Measurements from ENCODE around the gene HORMAD2. TPM values are rescaled to one million over a fixed set of nuclear protein-coding genes. Genes with fewer than 3 reads are reported as not detected.

The HORMAD2 gene
- total RNA-seq, 4 donors from 2014 or later = not detected

DNA sequence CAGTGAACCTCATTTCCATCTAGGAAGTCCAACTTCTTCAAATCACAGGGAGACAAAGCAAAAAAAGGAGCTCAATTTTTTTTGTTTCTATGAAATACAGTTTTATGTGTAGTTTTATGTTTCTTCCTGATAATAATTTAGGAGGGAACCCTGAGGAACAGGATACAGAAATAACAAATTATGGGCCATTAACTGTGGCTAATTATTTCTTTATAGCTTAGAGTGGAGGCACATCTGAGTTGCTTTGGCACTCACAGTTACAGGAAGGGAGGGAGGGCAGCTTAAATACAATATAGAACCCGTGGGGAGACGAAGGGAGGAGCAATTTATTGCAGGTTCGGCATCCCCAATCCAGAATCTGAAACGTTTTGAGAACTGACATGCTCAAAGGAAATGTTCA lies 37.1 kb upstream of the HORMAD2 start:
- DNase-seq (ENCODE audit: low spot score in 2 of 2) = no peak
- intact Hi-C loops (cut with DNase I; ENCODE audit: low total_unique reads) = no loop called here
- TF ChIP-seq POLR2A (IDR thresholded peaks at IDR 0.05) = no peak
- TF ChIP-seq, protein P1, sequence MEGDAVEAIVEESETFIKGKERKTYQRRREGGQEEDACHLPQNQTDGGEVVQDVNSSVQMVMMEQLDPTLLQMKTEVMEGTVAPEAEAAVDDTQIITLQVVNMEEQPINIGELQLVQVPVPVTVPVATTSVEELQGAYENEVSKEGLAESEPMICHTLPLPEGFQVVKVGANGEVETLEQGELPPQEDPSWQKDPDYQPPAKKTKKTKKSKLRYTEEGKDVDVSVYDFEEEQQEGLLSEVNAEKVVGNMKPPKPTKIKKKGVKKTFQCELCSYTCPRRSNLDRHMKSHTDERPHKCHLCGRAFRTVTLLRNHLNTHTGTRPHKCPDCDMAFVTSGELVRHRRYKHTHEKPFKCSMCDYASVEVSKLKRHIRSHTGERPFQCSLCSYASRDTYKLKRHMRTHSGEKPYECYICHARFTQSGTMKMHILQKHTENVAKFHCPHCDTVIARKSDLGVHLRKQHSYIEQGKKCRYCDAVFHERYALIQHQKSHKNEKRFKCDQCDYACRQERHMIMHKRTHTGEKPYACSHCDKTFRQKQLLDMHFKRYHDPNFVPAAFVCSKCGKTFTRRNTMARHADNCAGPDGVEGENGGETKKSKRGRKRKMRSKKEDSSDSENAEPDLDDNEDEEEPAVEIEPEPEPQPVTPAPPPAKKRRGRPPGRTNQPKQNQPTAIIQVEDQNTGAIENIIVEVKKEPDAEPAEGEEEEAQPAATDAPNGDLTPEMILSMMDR (IDR thresholded peaks at IDR 0.05) = no peak
- WGBS, 2 donors = 44 to 61% methylated on average over 4 of the region's 4 CpGs
- no peak overlapping the region for H3K4me3 ChIP-seq (ENCODE audit: low read depth, poor library complexity, severe bottlenecking)

DNA sequence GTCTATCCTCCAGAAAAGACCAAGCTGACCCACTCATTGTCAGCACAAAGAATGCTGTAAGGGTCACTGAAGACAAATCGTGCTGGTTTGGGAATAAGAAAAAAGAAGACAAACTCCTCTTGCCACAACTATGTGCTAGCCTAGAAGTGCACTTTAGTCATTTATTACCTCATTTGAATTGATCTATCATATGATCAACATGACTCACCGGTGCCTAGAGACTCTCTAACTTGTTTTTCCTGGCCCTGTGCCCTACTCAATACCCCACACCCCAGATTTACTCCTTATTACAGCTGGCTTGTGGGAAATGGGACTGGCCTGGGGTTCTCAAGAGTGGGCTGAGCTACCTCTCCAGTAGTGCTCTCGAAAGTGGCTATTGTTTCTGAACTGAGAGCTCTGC lies 35.9 kb upstream of the HORMAD2 start:
- DNase-seq (ENCODE audit: low spot score in 2 of 2) = peak in 1 of 2 donors; percentile 86
- no peak overlapping the region for H3K4me3 ChIP-seq (ENCODE audit: low read depth, poor library complexity, severe bottlenecking)
- intact Hi-C loops (cut with DNase I; ENCODE audit: low total_unique reads) = no loop called here
- TF ChIP-seq POLR2A (IDR thresholded peaks at IDR 0.05) = no peak
- TF ChIP-seq, protein P1 (IDR thresholded peaks at IDR 0.05) = no peak
- 12 to 17% methylated on average over 3 of the region's 3 CpGs for WGBS, 2 donors

DNA sequence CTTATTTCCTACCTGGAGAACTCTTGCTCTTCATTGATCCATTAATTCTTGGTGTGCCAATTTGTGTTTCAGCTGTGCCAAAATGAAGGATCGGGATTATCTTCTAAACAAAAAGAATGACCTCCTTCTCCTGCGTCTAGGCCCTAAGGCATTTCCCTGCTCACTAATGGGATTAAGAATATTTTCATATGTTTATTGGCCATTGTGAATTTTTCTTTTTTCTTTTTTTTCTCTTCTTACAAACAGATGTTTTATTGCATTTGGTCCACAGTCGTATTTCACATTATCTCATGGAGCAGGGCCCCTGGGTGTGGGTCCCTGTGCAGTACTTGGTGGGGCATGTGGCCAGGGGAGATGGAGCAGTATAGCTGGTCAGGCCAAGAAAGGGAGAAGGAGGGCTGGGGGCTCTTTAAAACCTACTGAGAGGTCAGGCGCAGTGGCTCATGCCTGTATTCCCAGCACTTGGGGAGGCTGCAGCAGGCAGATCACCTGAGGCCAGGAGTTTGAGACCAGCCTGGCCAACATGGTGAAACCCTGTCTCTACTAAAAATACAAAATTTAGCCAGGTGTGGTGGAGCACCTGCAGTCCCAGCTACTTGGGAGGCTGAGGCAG lies 35.3 kb upstream of the HORMAD2 start:
- no peak overlapping the region for H3K4me3 ChIP-seq (ENCODE audit: low read depth, poor library complexity, severe bottlenecking)
- 60 to 63% methylated on average over 4 of the region's 4 CpGs for WGBS, 2 donors
- DNase-seq (ENCODE audit: low spot score in 2 of 2) = peak in 1 of 2 donors; percentile 31
- intact Hi-C loops (cut with DNase I; ENCODE audit: low total_unique reads) = no loop called here
- TF ChIP-seq POLR2A (IDR thresholded peaks at IDR 0.05) = no peak
- TF ChIP-seq, protein P1 (IDR thresholded peaks at IDR 0.05) = no peak

DNA sequence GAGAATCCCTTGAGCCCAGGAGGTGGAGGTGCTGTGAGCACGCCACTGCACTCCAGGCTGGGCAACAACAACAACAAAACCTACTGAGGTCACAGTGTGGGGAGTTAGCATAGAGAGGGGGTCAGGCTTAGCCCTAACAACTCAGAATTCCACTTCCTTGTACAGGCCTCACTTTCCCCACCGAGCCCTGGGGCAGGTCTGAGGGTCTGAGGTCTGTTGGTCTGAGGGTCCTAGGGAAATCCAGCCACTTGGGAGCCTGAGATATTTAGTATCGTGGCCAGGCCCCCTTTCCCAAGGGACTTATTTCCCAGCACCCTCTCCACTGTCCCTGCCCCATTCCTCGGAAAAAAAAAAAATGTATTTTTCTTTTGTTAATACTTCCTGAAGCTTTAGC lies 34.8 kb upstream of the HORMAD2 start:
- 84 to 93% methylated on average over 4 of the region's 4 CpGs for WGBS, 2 donors
- H3K4me3 ChIP-seq (ENCODE audit: low read depth, poor library complexity, severe bottlenecking) = no peak overlapping the region
- DNase-seq (ENCODE audit: low spot score in 2 of 2) = peak in 1 of 2 donors; percentile 62
- intact Hi-C loops (cut with DNase I; ENCODE audit: low total_unique reads) = no loop called here
- no peak for TF ChIP-seq POLR2A (IDR thresholded peaks at IDR 0.05)
- TF ChIP-seq, protein P1 (IDR thresholded peaks at IDR 0.05) = no peak

DNA sequence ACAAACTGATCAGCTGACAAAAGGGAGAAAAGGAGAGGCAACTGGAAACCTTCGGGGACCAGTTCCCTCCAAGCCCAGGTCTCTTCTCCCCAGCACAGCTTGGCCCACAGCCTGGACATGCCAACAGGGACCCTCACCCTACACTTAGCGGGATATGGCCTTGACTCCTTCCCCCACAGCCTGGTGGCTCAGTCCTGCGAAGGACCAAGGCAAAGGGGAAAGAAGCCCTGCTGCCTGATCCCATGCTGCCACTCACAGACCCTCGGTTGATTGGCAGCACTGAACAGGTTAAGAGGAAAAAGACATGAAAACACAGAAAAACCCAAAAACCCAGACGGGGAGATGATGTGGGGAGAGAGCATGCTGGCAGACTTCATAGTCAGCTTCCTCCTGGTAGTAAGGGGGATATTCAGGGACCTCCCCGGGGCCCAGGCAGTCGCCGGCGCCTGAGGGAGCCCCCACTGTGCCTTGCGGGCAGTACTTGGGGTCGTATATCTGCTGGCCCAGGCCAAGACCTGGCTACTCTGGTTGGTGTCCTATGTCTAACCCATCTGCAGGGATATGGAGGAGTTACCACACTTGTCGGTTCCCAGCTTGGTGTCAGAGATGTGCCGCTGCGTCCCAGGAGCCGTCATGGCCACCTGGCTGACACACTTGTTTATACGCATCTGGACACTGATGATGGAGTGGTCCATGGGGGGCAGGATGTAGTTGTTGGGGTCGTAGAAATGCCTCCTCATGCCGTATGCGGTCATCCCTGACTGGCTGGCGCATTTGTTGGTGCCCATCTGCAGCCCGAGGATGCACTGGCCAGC lies 34.2 kb upstream of the HORMAD2 start:
- TF ChIP-seq, protein P1 (IDR thresholded peaks at IDR 0.05) = no peak
- intact Hi-C loops (cut with DNase I; ENCODE audit: low total_unique reads) = no loop called here
- 93 to 95% methylated on average over 21 of the region's 21 CpGs for WGBS, 2 donors
- DNase-seq (ENCODE audit: low spot score in 2 of 2) = peak in 1 of 2 donors; percentile 81
- no peak overlapping the region for H3K4me3 ChIP-seq (ENCODE audit: low read depth, poor library complexity, severe bottlenecking)
